Gastroesophageal sphincter (tissue), 4 donors: Measurements from ENCODE around the gene ADD1. TPM values are rescaled to one million over a fixed set of nuclear protein-coding genes. Genes with fewer than 3 reads are reported as not detected.

Experiments used
- ATAC-seq: fragments of 150-250 bp; one replicate; pipeline ENCODE4 v1.9.1; 2016; ENCODE audit warnings: mild to moderate bottlenecking, moderate library complexity
- H3K27ac ChIP-seq, 4 donors: fragments of 200-600 bp; sonication (generic) in 3 of 4; 1 replicate in 3 of 4; 2 replicates in 1 of 4; pipeline ENCODE4 v1.5.1; 2016 to 2019
- H3K27me3 ChIP-seq: fragments of 200-600 bp; sonication (generic); one replicate; pipeline ENCODE4 v1.5.1; 2019
- H3K36me3 ChIP-seq, 2 donors: fragments of 200-600 bp; sonication (generic); one replicate each; pipeline ENCODE4 v1.5.1; 2019; ENCODE audit warnings: control low read depth in 1 of 2
- H3K4me1 ChIP-seq, 3 donors: fragments of 200-600 bp; sonication (generic); 1 replicate in 2 of 3; 2 replicates in 1 of 3; pipeline ENCODE4 v1.5.1; 2016 to 2019; ENCODE audit warnings: control low read depth in 2 of 3
- H3K4me3 ChIP-seq, 2 donors: fragments of 200-600 bp; sonication (generic); one replicate each; pipeline ENCODE4 v1.5.1; 2019; ENCODE audit warnings: mild to moderate bottlenecking in 1 of 2, moderate library complexity in 1 of 2
- H3K9me3 ChIP-seq, 3 donors: fragments of 200-600 bp; sonication (generic); one replicate each; pipeline ENCODE4 v1.5.1; 2017 to 2019; ENCODE audit warnings: control low read depth in 2 of 3
- CTCF ChIP-seq, 4 experiments: fragments of 200-600 bp in 2 of 4; fragments of 450-650 bp in 2 of 4; sonication (generic) in 1 of 4; IDR thresholded peaks; one replicate each; pipeline ENCODE4 v1.5.1; 2017 to 2019; ENCODE audit warnings: antibody characterized with exemption in 4 of 4, mild to moderate bottlenecking in 2 of 4, moderate library complexity in 2 of 4
- EP300 ChIP-seq: sonication (generic); formaldehyde crosslinking; IDR thresholded peaks from one replicate; pipeline ENCODE4 v1.6.1; 2017; ENCODE audit warnings: antibody characterized with exemption, mild to moderate bottlenecking
- POLR2A ChIP-seq, 2 donors: fragments of 450-650 bp; IDR thresholded peaks; one replicate each; pipeline ENCODE4 v1.6.1; 2017; ENCODE audit warnings: antibody characterized with exemption in 2 of 2, mild to moderate bottlenecking in 2 of 2, moderate library complexity in 1 of 2
- POLR2AphosphoS5 ChIP-seq: sonication (generic); formaldehyde crosslinking; IDR thresholded peaks from one replicate; pipeline ENCODE4 v1.6.1; 2017; ENCODE audit warnings: antibody characterized with exemption
- WGBS, 2 donors: methylation state at CpG; one replicate each; pipeline ENCODE4 v1.1.5; 2018; ENCODE audit warnings: low coverage in 1 of 2; 5-methylcytosine and 5-hydroxymethylcytosine counted together
- total RNA-seq, 4 donors: library from RNA; depleted of rRNA; stranded (reverse); fragments of >200 nt; gene quantifications; one replicate each; pipeline ENCODE4 v1.1.0, GENCODE V29; 2016

The ADD1 gene
- total RNA-seq, 4 donors from 2014 or later = 230 to 384 (median 297) TPM

- Histone ChIP-seq H3K36me3 (peaks cover 0 to 51% of the 10 kb centered on the region in 2 donors), H3K4me3 (no peak overlapping the region), H3K4me1 (peaks cover 0 to 22% (median 14%) of the 10 kb centered on the region in 3 donors), H3K27ac (no peak overlapping the region), H3K9me3 (no peaks in the 10 kb centered on the region), H3K27me3 (no peaks in the 10 kb centered on the region)
- TF ChIP-seq EP300 (no peak), POLR2AphosphoS5 (no peak), CTCF (IDR thresholded peaks at IDR 0.05) (no peak)
- WGBS, 2 donors = 77 to 90% methylated on average over 2 to 3 of the region's 5 CpGs
- ATAC-seq = no peak
These were observed 24.1 kb upstream of the ADD1 start for GRCh38 chr4:2819244-2820215.

GRCh38 chr4:2820216-2820982 lies 23.2 kb upstream of the ADD1 start:
- Histone ChIP-seq H3K36me3 (peaks cover 0 to 53% of the 10 kb centered on the region in 2 donors), H3K27ac (no peak overlapping the region), H3K9me3 (no peaks in the 10 kb centered on the region), H3K4me1 (peaks cover 0 to 22% (median 14%) of the 10 kb centered on the region in 3 donors), H3K4me3 (no peak overlapping the region), H3K27me3 (no peaks in the 10 kb centered on the region)
- no peak for ATAC-seq
- WGBS, 2 donors = 92 to 100% methylated on average over 5 to 6 of the region's 13 CpGs
- TF ChIP-seq POLR2A (IDR thresholded peaks at IDR 0.05) = no peak
- TF ChIP-seq EP300 = no peak
- no peak for TF ChIP-seq POLR2AphosphoS5
- no peak for TF ChIP-seq CTCF (IDR thresholded peaks at IDR 0.05)

- ATAC-seq = no peak
- no peak for TF ChIP-seq EP300
- TF ChIP-seq CTCF (IDR thresholded peaks at IDR 0.05) = no peak
- TF ChIP-seq POLR2A (IDR thresholded peaks at IDR 0.05) = no peak
- no peak for TF ChIP-seq POLR2AphosphoS5
- H3K36me3 ChIP-seq = peaks cover 0 to 69% of the 10 kb centered on the region in 2 donors
- peaks cover 0 to 13% (median 6%) of the 10 kb centered on the region in 3 donors for H3K4me1 ChIP-seq
- no peak overlapping the region for H3K4me3 ChIP-seq
- no peaks in the 10 kb centered on the region for H3K27me3 ChIP-seq
- H3K27ac ChIP-seq = no peak overlapping the region
- no peaks in the 10 kb centered on the region for H3K9me3 ChIP-seq
- WGBS, 2 donors = 95 to 96% methylated on average over 7 to 13 of the region's 23 CpGs
These were observed 21.0 kb upstream of the ADD1 start for GRCh38 chr4:2822461-2823300.

- peaks cover 0 to 9% (median 4%) of the 10 kb centered on the region in 3 donors for H3K4me1 ChIP-seq
- 80% methylated on average over 1 to 3 of the region's 4 CpGs for WGBS, 2 donors
- H3K27ac ChIP-seq = no peak overlapping the region
- H3K4me3 ChIP-seq = no peak overlapping the region
- TF ChIP-seq POLR2AphosphoS5 (no peak), CTCF (IDR thresholded peaks at IDR 0.05) (no peak), POLR2A (IDR thresholded peaks at IDR 0.05) (no peak), EP300 (no peak)
- no peaks in the 10 kb centered on the region for H3K9me3 ChIP-seq
- H3K36me3 ChIP-seq = peaks cover 0 to 75% of the 10 kb centered on the region in 2 donors
- H3K27me3 ChIP-seq = no peaks in the 10 kb centered on the region
- no peak for ATAC-seq
These were observed 20.4 kb upstream of the ADD1 start for GRCh38 chr4:2823301-2823670.
